ENCODE data around the gene CALU.

CALU gene

GRCh38 chr7:128800567-128800966 lies 61.4 kb downstream of the CALU start:
- Mint-ChIP-seq H3K9me3 (no peaks in the 10 kb centered on the region), H3K27ac (no peak overlapping the region), H3K27me3 (no peaks in the 10 kb centered on the region), H3K4me3 (no peak overlapping the region), H3K4me1 (no peaks in the 10 kb centered on the region)
- ATAC-seq = no peak
- DNase-seq = no peak

- no peaks in the 10 kb centered on the region for H3K4me1 Mint-ChIP-seq
- peak overlapping the region in 1 of 2 donors; percentile 21 for H3K27ac Mint-ChIP-seq
Observed at GRCh38 chr7:128801003-128801402, 61.8 kb downstream of the CALU start.

GRCh38 chr7:128801667-128802418 lies 62.7 kb downstream of the CALU start:
- Mint-ChIP-seq H3K9me3 (no peaks in the 10 kb centered on the region), H3K27me3 (no peaks in the 10 kb centered on the region), H3K27ac (no peak overlapping the region), H3K4me1 (no peaks in the 10 kb centered on the region), H3K4me3 (no peak overlapping the region)
- ATAC-seq (no peak), DNase-seq (no peak)

More at GRCh38 chr7:128801003-128801402, 61.8 kb downstream of the CALU start:
- no peak for ATAC-seq
- H3K9me3 Mint-ChIP-seq = no peaks in the 10 kb centered on the region
- H3K27me3 Mint-ChIP-seq = no peaks in the 10 kb centered on the region
- H3K4me3 Mint-ChIP-seq = no peak overlapping the region
- DNase-seq = no peak

- Mint-ChIP-seq H3K4me3 (no peak overlapping the region), H3K27ac (no peak overlapping the region), H3K4me1 (no peaks in the 10 kb centered on the region), H3K9me3 (no peaks in the 10 kb centered on the region), H3K27me3 (no peaks in the 10 kb centered on the region)
- DNase-seq (no peak), ATAC-seq (no peak)
Observed at GRCh38 chr7:128804484-128804883, 65.3 kb downstream of the CALU start.

DNA sequence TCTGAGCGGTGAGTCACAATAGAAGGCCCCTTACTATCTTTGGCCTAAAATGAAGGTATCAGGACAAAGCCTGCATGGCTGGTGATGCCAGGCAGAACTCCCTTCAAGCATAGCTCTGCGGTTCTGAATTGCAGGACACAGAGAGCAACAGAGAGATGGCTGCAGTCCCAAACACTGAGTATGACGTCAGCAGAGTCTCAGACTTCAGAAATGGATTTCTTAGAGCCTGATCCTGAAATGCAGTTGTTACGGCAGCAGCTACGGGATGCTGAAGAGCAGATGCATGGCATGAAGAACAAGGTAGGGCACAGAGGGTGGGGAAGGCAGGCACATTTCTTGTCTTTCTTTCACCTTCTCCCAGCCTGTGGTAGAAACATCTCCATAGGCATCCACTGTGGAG lies 66.1 kb downstream of the CALU start:
- H3K4me3 Mint-ChIP-seq = no peak overlapping the region
- no peaks in the 10 kb centered on the region for H3K9me3 Mint-ChIP-seq
- no peaks in the 10 kb centered on the region for H3K27me3 Mint-ChIP-seq
- no peak overlapping the region for H3K27ac Mint-ChIP-seq
- no peaks in the 10 kb centered on the region for H3K4me1 Mint-ChIP-seq
- ATAC-seq (no peak), DNase-seq (no peak)

GRCh38 chr7:128807191-128807590 lies 68.0 kb downstream of the CALU start:
- no peak overlapping the region for H3K27ac Mint-ChIP-seq
- ATAC-seq = no peak

DNA sequence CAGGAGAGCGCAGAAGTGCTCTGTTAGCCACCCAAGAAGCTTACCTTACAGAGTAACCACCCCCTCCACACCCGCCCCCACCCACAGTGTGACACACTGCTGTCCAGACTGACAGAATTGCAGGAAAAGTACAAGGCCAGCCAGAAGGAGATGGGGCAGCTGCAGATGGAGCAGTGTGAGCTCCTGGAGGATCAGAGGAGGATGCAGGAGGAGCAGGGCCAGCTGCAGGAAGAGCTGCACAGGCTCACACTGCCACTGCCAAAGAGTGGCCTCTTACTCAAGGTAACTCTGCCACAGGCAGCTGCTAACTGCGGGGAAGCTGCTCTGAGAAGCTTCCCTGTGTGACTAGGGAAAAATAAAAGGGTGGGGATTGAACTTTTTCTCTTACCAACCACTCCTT lies 70.2 kb downstream of the CALU start:
- no peaks in the 10 kb centered on the region for H3K27me3 Mint-ChIP-seq
- no peak overlapping the region for H3K27ac Mint-ChIP-seq
- H3K9me3 Mint-ChIP-seq = no peaks in the 10 kb centered on the region
- no peak for DNase-seq
- no peak overlapping the region for H3K4me3 Mint-ChIP-seq
- no peaks in the 10 kb centered on the region for H3K4me1 Mint-ChIP-seq
- ATAC-seq = no peak

More at GRCh38 chr7:128807191-128807590, 68.0 kb downstream of the CALU start:
- no peaks in the 10 kb centered on the region for H3K9me3 Mint-ChIP-seq
- H3K27me3 Mint-ChIP-seq = no peaks in the 10 kb centered on the region
- H3K4me3 Mint-ChIP-seq = no peak overlapping the region
- DNase-seq = no peak
- no peaks in the 10 kb centered on the region for H3K4me1 Mint-ChIP-seq

DNA sequence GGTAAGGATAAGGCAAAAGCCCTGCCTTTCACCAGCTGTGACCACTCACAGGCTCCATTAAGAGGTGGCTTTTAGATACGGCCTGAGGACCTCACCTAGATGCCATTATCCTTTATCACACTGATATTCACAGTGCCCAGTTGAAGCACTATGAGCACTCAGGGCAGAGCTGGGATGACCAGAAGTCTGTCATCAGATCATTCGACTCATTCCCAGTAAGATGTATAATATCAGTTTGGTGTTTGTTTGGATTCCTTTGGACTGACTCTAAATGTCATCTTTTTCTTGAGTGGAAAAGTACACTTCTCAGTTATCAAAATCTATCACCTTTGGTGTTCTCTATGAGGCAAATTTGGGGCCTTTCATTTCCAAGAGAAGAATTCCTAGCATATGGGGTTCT lies 71.3 kb downstream of the CALU start:
- Mint-ChIP-seq H3K27ac (no peak overlapping the region), H3K4me1 (no peaks in the 10 kb centered on the region), H3K4me3 (no peak overlapping the region), H3K27me3 (no peaks in the 10 kb centered on the region), H3K9me3 (no peaks in the 10 kb centered on the region)
- no peak for DNase-seq
- ATAC-seq = no peak

DNA sequence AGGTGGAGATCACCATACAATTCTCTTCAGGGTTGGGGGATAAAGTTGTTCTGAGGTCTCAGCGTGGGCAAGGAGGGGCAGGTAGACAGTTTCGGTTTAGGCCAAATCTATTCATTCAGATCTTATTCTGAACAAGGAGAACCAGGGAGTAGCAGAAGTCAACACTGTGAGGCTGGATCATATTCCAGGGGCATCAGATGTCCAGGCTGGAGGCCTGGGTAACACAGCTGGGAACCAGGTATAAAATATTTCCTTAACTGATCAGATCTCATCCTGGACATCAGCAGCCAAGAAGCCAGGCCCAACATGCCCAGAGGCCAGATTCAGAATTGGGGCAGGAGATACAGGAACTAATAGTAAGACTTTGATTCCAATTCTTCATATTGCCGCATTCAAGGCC lies 71.8 kb downstream of the CALU start:
- Mint-ChIP-seq H3K4me3 (no peak overlapping the region), H3K27me3 (no peaks in the 10 kb centered on the region), H3K27ac (no peak overlapping the region), H3K9me3 (no peaks in the 10 kb centered on the region), H3K4me1 (no peaks in the 10 kb centered on the region)
- DNase-seq (no peak), ATAC-seq (no peak)

GRCh38 chr7:128811631-128812430 lies 72.7 kb downstream of the CALU start:
- Mint-ChIP-seq H3K4me3 (no peak overlapping the region), H3K9me3 (no peaks in the 10 kb centered on the region), H3K4me1 (no peaks in the 10 kb centered on the region), H3K27ac (no peak overlapping the region), H3K27me3 (no peaks in the 10 kb centered on the region)
- ATAC-seq (no peak), DNase-seq (no peak)

DNA sequence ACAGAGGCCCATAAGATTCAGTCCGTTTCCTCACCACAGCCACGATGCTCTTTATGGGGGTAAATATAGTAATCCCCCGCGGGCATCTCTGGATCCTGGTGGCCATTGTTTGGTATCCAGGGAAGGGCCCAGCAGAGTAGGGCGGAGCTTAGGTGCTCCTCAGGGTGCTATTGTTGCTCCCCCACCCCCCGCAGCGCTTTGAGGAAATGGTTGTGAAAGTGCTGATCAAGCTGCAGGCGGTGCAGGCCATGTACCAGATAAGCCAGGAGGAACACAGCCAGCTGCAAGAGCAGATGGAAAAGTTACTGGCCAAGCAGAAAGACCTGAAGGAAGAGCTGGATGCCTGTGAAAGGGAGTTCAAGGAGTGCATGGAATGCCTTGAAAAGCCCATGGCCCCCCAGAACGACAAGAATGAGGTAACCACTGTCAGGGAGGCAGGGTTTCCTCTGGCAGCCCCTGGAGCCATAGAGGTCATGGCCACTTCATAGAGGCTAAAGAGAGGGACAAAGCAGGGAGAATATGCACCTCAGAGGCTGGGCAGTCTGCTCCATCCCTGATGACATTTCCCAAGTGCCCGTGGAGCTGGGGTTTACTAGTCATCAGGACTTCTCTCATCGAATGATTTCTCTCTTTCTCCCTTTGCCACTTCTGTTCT lies 73.5 kb downstream of the CALU start:
- ATAC-seq = no peak
- no peaks in the 10 kb centered on the region for H3K9me3 Mint-ChIP-seq
- no peaks in the 10 kb centered on the region for H3K4me1 Mint-ChIP-seq
- H3K27me3 Mint-ChIP-seq = no peaks in the 10 kb centered on the region
- no peak overlapping the region for H3K4me3 Mint-ChIP-seq
- no peak for DNase-seq
- no peak overlapping the region for H3K27ac Mint-ChIP-seq

- no peak overlapping the region for H3K27ac Mint-ChIP-seq
- H3K9me3 Mint-ChIP-seq = no peaks in the 10 kb centered on the region
- no peak overlapping the region for H3K4me3 Mint-ChIP-seq
- ATAC-seq (no peak), DNase-seq (no peak)
- H3K27me3 Mint-ChIP-seq = no peaks in the 10 kb centered on the region
- peaks cover 6% of the 10 kb centered on the region for H3K4me1 Mint-ChIP-seq
Observed at GRCh38 chr7:128814499-128814898, 75.3 kb downstream of the CALU start.

- Mint-ChIP-seq H3K4me1 (peaks cover 15% of the 10 kb centered on the region), H3K27ac (no peak overlapping the region), H3K9me3 (no peaks in the 10 kb centered on the region), H3K4me3 (no peak overlapping the region), H3K27me3 (no peaks in the 10 kb centered on the region)
- ATAC-seq = no peak
- DNase-seq = no peak
Observed at GRCh38 chr7:128815289-128815942, 76.3 kb downstream of the CALU start.

GRCh38 chr7:128818694-128819093 lies 79.5 kb downstream of the CALU start:
- ATAC-seq (no peak), DNase-seq (no peak)
- Mint-ChIP-seq H3K4me3 (no peak overlapping the region), H3K27ac (no peak overlapping the region), H3K4me1 (peaks cover 18% of the 10 kb centered on the region), H3K9me3 (no peaks in the 10 kb centered on the region), H3K27me3 (no peaks in the 10 kb centered on the region)
